Upper lobe of left lung (tissue), 4 donors: Measurements from ENCODE around the gene STOX1.

Experiments used
- EP300 ChIP-seq, 4 donors: sonication (generic); formaldehyde crosslinking; IDR thresholded peaks; one replicate each; pipeline ENCODE4 v1.5.1; 2017; ENCODE audit warnings: antibody characterized with exemption in 4 of 4, control low read depth in 2 of 4
- POLR2A ChIP-seq, 4 donors: fragments of 450-650 bp; IDR thresholded peaks; one replicate each; pipeline ENCODE4 v1.5.1; 2016 to 2017; ENCODE audit warnings: antibody characterized with exemption in 4 of 4, mild to moderate bottlenecking in 2 of 4
- POLR2AphosphoS5 ChIP-seq, 2 donors: sonication (generic); formaldehyde crosslinking; IDR thresholded peaks; one replicate each; pipeline ENCODE4 v1.5.1; 2017; ENCODE audit warnings: antibody characterized with exemption in 2 of 2
- TF ChIP-seq, protein P1 (sequence below), 6 experiments: fragments of 450-650 bp in 4 of 6; fragments of 200-600 bp in 2 of 6; sonication (generic) in 2 of 6; IDR thresholded peaks; one replicate each; pipeline ENCODE4 v1.5.1; 2016 to 2019; ENCODE audit warnings: antibody characterized with exemption in 6 of 6

DNA sequence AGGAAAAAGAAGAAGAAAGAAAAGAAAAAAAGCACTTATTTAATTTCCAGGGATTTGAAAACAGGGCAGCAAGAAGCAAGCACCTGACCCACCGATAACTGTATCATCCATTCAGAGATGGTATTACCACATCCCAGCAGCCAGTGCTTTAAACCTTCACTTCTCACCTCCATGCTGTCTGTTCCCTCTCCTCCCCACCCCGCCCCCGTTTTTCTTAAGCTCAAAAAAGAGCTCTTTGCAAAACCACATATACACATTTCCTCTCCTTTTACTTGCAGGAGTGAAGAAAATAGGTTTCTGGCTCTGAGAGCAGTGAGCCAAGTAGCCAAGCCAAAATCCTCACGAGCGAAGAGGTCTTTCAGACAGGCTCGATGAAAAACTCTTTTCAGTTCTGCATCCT is 2.2 kb downstream of the STOX1 start:
- TF ChIP-seq POLR2A (IDR thresholded peaks at IDR 0.05), result no peak
- no peak for TF ChIP-seq POLR2AphosphoS5 (IDR thresholded peaks at IDR 0.05)
- TF ChIP-seq EP300 (IDR thresholded peaks at IDR 0.05), result no peak
- TF ChIP-seq, protein P1, sequence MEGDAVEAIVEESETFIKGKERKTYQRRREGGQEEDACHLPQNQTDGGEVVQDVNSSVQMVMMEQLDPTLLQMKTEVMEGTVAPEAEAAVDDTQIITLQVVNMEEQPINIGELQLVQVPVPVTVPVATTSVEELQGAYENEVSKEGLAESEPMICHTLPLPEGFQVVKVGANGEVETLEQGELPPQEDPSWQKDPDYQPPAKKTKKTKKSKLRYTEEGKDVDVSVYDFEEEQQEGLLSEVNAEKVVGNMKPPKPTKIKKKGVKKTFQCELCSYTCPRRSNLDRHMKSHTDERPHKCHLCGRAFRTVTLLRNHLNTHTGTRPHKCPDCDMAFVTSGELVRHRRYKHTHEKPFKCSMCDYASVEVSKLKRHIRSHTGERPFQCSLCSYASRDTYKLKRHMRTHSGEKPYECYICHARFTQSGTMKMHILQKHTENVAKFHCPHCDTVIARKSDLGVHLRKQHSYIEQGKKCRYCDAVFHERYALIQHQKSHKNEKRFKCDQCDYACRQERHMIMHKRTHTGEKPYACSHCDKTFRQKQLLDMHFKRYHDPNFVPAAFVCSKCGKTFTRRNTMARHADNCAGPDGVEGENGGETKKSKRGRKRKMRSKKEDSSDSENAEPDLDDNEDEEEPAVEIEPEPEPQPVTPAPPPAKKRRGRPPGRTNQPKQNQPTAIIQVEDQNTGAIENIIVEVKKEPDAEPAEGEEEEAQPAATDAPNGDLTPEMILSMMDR (IDR thresholded peaks at IDR 0.05), result no peak
